Stimulated activated CD4-positive, alpha-beta T cell treated with anti-CD3 and anti-CD28 coated beads, Interleukin-12 subunit alpha, Interleukin-12 subunit beta, amount 100 ng/mL, for 24 hours (primary cell): Measurements from ENCODE around the gene NARS2.
A peak's percentile ranks its signal among the peaks of the same experiment; 100 is the strongest.
"Not testable (repeated sequence)": the region's sequence is repeated elsewhere in the genome, so short reads cannot be mapped to it uniquely, and the experiment has no call there.

Experiments used
- DNase-seq, 2 experiments: peaks; one replicate each; pipeline ENCODE4 v3.0.0-alpha.2; 2020; ENCODE audit warnings: low read depth in 2 of 2

Gene NARS2, protein sequence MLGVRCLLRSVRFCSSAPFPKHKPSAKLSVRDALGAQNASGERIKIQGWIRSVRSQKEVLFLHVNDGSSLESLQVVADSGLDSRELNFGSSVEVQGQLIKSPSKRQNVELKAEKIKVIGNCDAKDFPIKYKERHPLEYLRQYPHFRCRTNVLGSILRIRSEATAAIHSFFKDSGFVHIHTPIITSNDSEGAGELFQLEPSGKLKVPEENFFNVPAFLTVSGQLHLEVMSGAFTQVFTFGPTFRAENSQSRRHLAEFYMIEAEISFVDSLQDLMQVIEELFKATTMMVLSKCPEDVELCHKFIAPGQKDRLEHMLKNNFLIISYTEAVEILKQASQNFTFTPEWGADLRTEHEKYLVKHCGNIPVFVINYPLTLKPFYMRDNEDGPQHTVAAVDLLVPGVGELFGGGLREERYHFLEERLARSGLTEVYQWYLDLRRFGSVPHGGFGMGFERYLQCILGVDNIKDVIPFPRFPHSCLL

DNA sequence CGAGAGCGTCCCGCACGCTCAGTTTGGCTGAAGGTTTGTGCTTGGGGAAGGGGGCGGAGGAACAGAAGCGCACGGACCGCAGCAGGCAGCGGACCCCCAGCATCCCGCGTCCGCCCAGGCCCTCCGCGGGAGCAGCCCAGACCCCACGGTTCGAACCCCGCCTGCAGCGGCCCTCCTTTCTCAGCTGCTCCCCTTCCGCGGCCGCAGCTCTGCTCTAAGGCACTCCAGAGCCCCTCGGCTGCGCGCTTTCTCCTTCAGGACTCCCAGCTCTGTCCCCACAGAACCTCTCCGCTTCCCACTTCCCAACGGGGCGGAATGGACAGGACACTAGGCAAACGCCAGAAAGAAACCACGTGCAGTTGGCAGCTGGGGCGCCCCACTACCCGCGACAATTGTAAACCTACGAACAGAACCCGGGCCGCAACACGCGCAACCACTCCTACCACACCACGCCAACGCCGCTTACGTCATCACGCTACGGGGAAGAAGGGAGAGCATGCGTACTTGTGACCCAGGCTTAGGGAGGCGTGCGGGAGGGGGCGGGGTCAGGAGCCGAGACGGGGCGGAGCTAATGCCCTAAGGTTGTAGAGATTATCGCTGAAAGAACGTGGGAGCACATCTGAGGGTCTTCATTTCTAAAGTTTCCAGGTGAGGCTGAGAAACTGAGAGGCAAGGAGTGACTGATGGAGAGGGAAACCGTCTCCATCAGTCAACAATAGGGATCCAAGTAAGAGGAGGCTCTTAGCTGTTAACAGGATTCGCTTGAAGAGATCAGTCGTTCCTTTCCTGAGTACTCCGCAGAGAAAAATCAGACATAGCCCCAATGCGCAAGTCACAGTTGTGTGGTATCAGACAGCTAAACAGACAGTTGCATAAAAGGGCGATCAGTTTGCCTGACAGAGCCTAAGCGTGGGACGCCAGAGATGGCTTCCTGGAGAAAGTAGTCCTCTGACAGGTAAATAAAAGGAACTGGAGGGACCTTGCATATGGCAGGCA, at the start of gene NARS2:
TSS of gene NARS2 (minus strand) at position 479 of the 996 bp plus-strand sequence. CDS start at position 103, 376 bp downstream.
- DNase-seq: peak; percentile 98

DNA sequence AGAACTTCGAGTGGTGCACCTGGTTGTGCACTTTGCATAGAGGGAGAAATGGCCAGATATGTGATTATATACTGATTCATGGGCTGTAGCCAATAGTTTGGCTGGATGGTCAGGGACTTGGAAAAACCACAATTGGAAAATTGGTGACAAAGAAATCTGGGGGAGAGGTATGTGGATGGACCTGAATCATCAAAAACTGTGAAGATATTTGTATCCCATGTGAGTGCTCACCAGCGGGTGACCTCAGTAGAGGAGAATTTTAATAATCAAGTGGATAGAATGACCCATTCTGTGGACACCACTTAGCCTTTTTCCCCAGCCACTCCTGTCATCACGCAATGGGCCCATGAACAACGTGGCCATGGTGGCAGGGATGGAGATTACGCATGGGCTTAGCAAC, 48.0 kb upstream of the NARS2 start:
- DNase-seq: no peak

GRCh38 chr11:78620159-78620558, 45.5 kb upstream of the NARS2 start:
- DNase-seq: no peak

GRCh38 chr11:78615724-78616123, 41.1 kb upstream of the NARS2 start:
- DNase-seq: no peak

DNA sequence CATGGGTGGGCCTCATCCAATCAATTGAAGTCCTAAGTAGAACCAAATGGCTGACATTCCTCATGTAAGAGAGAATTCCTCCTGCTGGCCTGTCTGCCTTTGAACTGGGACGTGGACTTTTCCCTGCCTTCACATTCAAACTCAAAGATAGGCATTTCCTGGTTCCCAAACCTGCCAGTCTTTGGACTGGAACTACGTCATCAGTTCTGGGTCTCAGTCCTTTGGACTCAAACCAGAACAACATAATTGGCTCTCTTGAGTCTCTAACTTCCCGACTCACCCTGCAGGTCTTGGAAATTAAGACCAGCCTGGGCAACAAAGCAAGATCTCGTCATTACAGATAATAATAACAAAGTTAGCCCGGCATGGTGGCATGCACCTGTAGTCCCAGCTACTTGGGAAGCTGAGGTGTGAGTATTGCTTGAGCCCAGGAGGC, 38.7 kb upstream of the NARS2 start:
- no peak for DNase-seq

DNA sequence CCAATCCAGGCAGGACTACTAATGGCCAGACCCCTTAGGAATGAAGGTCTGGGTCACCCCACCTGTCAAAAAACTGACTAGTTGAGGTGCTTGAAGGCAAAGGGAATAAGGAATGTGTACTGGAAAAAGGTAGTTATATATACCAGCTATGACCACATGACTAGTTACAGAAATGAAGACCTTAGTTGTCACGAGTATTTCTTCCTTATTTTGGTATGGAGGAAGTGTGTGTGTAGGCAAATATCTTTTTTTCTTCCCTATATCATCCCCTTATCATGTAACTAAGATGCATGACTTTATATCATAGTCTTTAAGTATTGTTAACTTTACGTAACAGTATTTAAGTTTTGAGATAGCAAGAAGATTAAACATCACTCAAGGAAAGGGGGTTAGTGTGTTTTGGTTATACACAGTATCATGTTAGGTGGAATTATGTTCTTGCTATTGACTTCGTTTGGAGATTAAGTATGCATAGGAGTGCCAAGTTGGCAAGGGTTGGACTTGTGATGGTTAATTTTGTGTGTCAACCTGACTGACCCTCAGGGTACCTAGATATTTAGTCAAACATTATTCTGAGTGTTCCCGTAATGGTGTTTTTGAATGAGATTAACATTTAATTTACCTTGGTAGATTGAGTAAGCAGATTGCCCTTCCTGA, 38.2 kb upstream of the NARS2 start:
- no peak for DNase-seq

DNA sequence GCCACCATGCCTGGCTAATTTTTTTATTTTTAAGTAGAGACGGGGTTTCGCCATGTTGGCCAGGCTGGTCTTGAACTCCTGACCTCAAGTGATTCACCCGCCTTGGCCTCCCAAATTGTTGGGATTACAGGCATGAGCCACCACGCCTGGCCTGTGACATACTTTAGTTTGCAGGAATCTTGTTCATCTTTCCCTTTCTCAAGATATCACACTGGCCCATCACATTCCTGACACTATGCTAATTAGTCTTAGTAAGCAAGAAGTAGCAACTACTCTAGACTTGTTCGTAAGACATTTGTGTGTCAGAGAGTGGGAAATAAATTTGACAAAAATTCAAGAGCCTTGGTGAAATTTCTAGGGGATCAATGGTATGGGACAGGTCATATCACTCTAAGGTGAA, 34.7 kb upstream of the NARS2 start:
- DNase-seq: not testable (repeated sequence)

- no peak for DNase-seq
Measured at GRCh38 chr11:78607696-78608095, 33.0 kb upstream of the NARS2 start.

- DNase-seq: no peak
Measured at GRCh38 chr11:78606667-78607066, 32.0 kb upstream of the NARS2 start.

DNA sequence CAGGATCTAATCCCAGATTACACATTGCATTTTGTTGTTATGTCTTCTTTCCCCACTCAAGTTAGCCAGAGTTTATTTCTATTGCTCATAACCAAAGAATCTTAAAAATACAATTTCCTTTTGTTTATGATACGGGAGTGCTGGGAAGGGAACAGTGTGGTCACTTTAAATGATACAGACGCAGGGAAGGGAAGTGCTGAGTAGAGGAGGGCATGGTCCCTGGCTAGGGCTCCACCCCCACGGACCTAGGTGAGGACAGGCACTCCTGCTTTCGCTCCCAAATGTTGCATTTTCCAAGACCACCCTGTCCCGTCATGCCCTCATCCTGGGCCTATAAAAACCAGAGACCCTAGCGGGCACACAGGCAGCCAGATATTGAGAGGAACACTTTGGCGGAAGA, 30.6 kb upstream of the NARS2 start:
- DNase-seq: no peak

DNA sequence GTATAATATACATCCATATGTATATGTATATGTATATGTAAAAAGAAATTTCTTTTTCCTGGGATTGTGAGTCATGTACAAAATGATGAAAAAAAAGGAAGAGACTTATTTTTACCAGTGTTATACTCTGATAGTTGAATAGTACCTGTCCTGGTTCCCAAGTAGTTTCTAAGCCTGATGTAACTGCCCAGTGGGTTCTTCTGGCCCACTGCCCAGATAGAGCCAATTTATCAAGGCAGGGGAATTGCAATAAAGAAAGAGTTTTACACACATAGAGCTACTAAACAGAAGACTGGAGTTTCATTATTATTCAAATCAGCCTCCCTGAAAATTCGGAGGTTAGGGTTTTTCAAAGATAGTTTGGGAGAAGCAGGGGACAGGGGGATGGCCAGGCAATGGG, 29.1 kb upstream of the NARS2 start:
- no peak for DNase-seq

DNA sequence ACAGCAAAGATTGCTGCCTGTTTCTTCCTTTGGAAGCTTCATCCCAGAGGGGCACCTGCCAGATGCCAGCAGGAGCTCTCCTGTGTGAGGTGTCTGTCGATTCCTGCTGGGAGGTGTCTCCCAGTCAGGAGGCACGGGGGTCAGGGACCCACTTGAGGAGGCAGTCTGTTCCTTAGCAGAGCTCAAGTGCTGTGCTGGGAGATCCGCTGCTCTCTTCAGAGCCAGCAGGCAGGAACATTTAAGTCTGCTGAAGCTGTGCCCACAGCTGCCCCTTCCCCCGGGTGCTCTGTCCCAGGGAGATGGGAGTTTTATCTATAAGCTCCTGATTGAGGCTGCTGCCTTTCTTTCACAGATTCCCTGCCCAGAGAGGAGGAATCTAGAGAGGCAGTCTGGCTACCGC, 28.1 kb upstream of the NARS2 start:
- DNase-seq: not testable (repeated sequence)

GRCh38 chr11:78601066-78601465, 26.4 kb upstream of the NARS2 start:
- DNase-seq: not testable (repeated sequence)

DNA sequence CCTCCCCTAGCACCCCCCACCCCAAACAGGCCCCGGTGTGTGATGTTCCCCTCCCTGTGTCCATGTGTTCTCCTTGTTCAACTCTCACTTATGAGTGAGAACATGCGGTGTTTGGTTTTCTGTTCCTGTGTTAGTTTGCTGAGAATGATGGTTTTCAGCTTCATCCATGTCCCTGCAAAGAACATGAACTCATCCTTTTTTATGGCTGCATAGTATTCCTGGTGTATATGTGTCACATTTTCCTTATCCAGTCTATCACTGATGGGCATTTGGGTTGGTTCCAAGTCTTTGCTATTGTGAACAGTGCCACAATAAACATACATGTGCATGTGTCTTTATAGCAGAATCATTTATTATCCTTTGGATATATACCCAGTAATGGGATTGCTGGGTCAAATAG, 22.9 kb upstream of the NARS2 start:
- not testable (repeated sequence) for DNase-seq

- no peak for DNase-seq
Measured at GRCh38 chr11:78595436-78596130, 20.9 kb upstream of the NARS2 start.

DNA sequence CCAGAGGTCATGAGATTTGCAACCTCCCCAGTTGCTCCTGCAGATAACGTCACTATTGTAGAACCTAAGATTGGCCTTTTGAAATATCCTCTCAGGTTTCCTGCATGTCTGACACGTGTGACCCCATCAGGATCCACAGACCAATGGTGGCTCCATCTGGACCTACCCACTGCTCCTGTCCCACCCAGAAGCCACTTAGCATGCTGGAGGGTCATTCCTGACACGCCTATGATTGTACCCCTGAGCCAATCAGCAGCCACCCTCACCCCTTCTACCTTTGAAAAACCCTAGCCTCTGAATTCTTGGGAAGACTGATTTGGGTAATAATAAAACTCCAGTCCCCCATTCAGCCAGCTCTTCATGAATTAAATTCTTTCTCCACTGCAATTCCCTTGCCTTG, 20.1 kb upstream of the NARS2 start:
- no peak for DNase-seq

DNA sequence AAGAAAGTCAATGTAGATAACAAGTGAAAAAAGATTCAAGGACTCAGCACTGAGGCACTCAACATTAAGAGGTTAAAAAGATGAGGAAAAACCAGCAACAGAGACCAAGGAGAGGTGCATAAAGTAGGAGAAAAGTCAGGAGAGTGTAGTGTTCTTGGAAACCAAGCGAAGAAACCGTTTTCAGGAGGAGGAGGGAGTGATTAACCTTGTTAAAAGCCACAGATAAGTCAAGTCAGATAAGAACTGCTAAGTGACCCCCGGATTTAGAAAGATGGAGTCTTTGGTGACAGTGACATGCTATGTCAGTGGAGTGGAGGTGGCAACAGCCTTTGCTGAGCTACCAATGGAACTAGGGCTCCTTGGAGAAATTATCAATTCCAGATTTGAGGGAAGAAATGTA, 13.9 kb upstream of the NARS2 start:
- no peak for DNase-seq

GRCh38 chr11:78587446-78587845, 12.8 kb upstream of the NARS2 start:
- DNase-seq: no peak

DNA sequence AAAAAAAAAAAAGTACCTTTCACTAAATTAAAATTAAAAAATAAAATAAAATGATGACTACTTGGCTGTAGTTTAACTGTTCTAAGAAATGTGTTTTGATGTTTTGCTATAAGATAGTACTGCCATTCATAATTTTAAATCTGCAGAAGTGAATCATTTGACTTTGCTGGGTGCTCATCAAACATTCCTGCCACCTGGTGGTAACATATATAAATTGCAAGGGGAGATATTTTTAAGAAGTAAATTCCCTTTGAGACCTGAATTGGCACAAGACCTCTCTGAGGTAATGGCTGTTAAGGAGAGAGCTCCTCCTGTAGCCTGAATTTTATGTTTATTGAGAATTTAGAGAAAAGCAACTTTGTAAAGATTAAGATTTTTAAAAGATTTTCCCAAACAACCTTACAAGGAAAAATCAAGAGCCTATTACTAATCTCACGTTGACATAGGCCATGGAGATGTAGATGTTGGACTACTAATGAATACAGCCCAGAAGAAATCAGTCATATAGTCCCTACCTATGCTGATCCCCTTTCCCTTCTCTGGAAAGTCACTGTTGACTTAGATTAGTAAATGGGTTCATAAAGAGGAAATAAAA, 11.9 kb upstream of the NARS2 start:
- no peak for DNase-seq

DNA sequence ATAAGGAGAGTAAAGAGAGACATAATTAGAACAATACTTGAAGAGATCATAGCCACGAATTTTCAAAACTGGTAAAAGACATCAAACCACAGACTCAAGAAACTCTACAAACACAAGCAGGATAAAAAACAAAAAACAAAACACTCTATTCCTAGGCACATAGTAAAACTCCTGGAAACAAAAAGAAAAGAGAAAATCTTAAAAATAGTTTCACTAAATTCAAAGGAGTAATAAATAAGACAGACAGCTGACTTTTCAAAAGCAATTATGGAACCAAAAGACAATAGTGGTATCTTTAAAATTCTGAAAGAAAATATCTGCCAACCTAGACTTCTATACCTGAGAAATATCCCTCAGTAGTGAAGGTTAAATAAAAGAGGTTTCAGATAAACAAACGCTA, 9.2 kb upstream of the NARS2 start:
- no peak for DNase-seq

GRCh38 chr11:78577495-78577894, 2.8 kb upstream of the NARS2 start:
- no peak for DNase-seq
